Ureter (tissue), 1 donor: Measurements from ENCODE around the gene CIDEA. TPM values are rescaled to one million over a fixed set of nuclear protein-coding genes. Genes with fewer than 3 reads are reported as not detected.

Source experiments
- DNase-seq: peaks from one replicate; pipeline ENCODE4 v3.0.0-alpha.2; 2020; ENCODE audit warnings: low spot score
- total RNA-seq: library from RNA; stranded (reverse); gene quantifications from one replicate; pipeline ENCODE4 v1.2.4, GENCODE V29; 2023
- donor health status: DM: yes; HTN: yes; CAD: no.

Gene CIDEA
- total RNA-seq, 1 donor from 2014 or later, result not detected

GRCh38 chr18:12274793-12275192 is 20.6 kb downstream of the CIDEA start:
- DNase-seq, result no peak

- peak; percentile 67 for DNase-seq
Observed at GRCh38 chr18:12276736-12277554, 22.8 kb downstream of the CIDEA start.

- no peak for DNase-seq
Observed at GRCh38 chr18:12278215-12278671, 24.1 kb downstream of the CIDEA start.

GRCh38 chr18:12278741-12279682 is 24.9 kb downstream of the CIDEA start:
- DNase-seq, result peak; percentile 86

GRCh38 chr18:12279781-12280531 is 25.8 kb downstream of the CIDEA start:
- no peak for DNase-seq

GRCh38 chr18:12281861-12282260 is 27.7 kb downstream of the CIDEA start:
- DNase-seq, result no peak

GRCh38 chr18:12282442-12283039 is 28.4 kb downstream of the CIDEA start:
- no peak for DNase-seq

- DNase-seq, result no peak
Observed at GRCh38 chr18:12283256-12283655, 29.1 kb downstream of the CIDEA start.

- DNase-seq, result no peak
Observed at GRCh38 chr18:12283666-12284065, 29.5 kb downstream of the CIDEA start.

- no peak for DNase-seq
Observed at GRCh38 chr18:12287131-12287681, 33.0 kb downstream of the CIDEA start.

- DNase-seq, result peak; percentile 92
Observed at GRCh38 chr18:12287684-12288402, 33.7 kb downstream of the CIDEA start.

- DNase-seq, result no peak
Observed at GRCh38 chr18:12288403-12288755, 34.2 kb downstream of the CIDEA start.

- no peak for DNase-seq
Observed at GRCh38 chr18:12290086-12290485, 35.9 kb downstream of the CIDEA start.

GRCh38 chr18:12291161-12291560 is 37.0 kb downstream of the CIDEA start:
- DNase-seq, result no peak

GRCh38 chr18:12291690-12292089 is 37.5 kb downstream of the CIDEA start:
- DNase-seq, result no peak

- DNase-seq, result no peak
Observed at GRCh38 chr18:12293831-12294230, 39.7 kb downstream of the CIDEA start.

- DNase-seq, result no peak
Observed at GRCh38 chr18:12295389-12296086, 41.4 kb downstream of the CIDEA start.

GRCh38 chr18:12296087-12296403 is 41.9 kb downstream of the CIDEA start:
- DNase-seq, result no peak

GRCh38 chr18:12296457-12296856 is 42.3 kb downstream of the CIDEA start:
- no peak for DNase-seq

GRCh38 chr18:12299862-12300261 is 45.7 kb downstream of the CIDEA start:
- no peak for DNase-seq
